Natural killer cell treated with Interleukin-12 subunit alpha and Interleukin-12 subunit beta and Interleukin-15 and Interleukin-18, amount 100 ng/mL, for 72 hours (primary cell): ENCODE data around the gene ZNF408. TPM values are rescaled to one million over a fixed set of nuclear protein-coding genes. Genes with fewer than 3 reads are reported as not detected.

Experiments
- ATAC-seq, 2 donors: fragments of 150-1000 bp; cut with Tn5 transposase in 1 of 2; sonication (Bioruptor Pico), chemical (Tn5 transposase) in 1 of 2; 2 replicates each; pipeline ENCODE4 v1.10.0; 2021
- DNase-seq: peaks from one replicate; pipeline ENCODE4 v3.0.0; 2022; ENCODE audit warnings: low spot score
- H3K27ac Mint-ChIP-seq, 2 donors: 1 replicate in 1 of 2; 2 replicates in 1 of 2; pipeline ENCODE4 v1.8.0; 2022; ENCODE audit warnings: mixed read lengths in 2 of 2, mild to moderate bottlenecking in 1 of 2, moderate library complexity in 1 of 2
- H3K27me3 Mint-ChIP-seq, 2 donors: 1 replicate in 1 of 2; 2 replicates in 1 of 2; pipeline ENCODE4 v1.8.0; 2022; ENCODE audit warnings: mixed read lengths in 2 of 2
- H3K36me3 Mint-ChIP-seq: one replicate; pipeline ENCODE4 v1.8.0; 2022; ENCODE audit warnings: mixed read lengths
- H3K4me1 Mint-ChIP-seq, 2 donors: 1 replicate in 1 of 2; 2 replicates in 1 of 2; pipeline ENCODE4 v1.8.0; 2022; ENCODE audit warnings: low read depth in 2 of 2, mixed read lengths in 2 of 2, mild to moderate bottlenecking in 1 of 2
- H3K4me3 Mint-ChIP-seq: one replicate; pipeline ENCODE4 v1.8.0; 2022; ENCODE audit warnings: mixed read lengths
- H3K9me3 Mint-ChIP-seq: 2 replicates; pipeline ENCODE4 v1.8.0; 2022; ENCODE audit warnings: mixed read lengths
- total RNA-seq, 2 donors: library from RNA; stranded (reverse); gene quantifications; one replicate each; pipeline ENCODE4 v1.2.3, GENCODE V29; 2022

Gene ZNF408
- total RNA-seq, 2 donors from 2014 or later: 14.4 to 15.0 TPM

- Mint-ChIP-seq H3K4me1 (no peaks in the 10 kb centered on the region), H3K36me3 (no peaks in the 10 kb centered on the region), H3K27ac (peak overlapping the region in 1 of 2 donors; percentile 47), H3K4me3 (no peak overlapping the region), H3K27me3 (no peaks in the 10 kb centered on the region), H3K9me3 (no peaks in the 10 kb centered on the region)
- no peak for ATAC-seq
- DNase-seq: no peak
Measured at GRCh38 chr11:46729110-46730027, 28.5 kb downstream of the ZNF408 start.

- no peaks in the 10 kb centered on the region for H3K9me3 Mint-ChIP-seq
Measured at GRCh38 chr11:46731545-46731944, 30.7 kb downstream of the ZNF408 start.

GRCh38 chr11:46733234-46733633 lies 32.4 kb downstream of the ZNF408 start:
- Mint-ChIP-seq H3K9me3 (no peaks in the 10 kb centered on the region), H3K27me3 (no peaks in the 10 kb centered on the region), H3K36me3 (no peaks in the 10 kb centered on the region), H3K27ac (no peak overlapping the region), H3K4me3 (no peak overlapping the region), H3K4me1 (no peaks in the 10 kb centered on the region)
- ATAC-seq: no peak
- no peak for DNase-seq

More at GRCh38 chr11:46731545-46731944, 30.7 kb downstream of the ZNF408 start:
- DNase-seq: no peak
- Mint-ChIP-seq H3K4me1 (no peaks in the 10 kb centered on the region), H3K27me3 (no peaks in the 10 kb centered on the region), H3K27ac (no peak overlapping the region), H3K36me3 (no peaks in the 10 kb centered on the region), H3K4me3 (no peak overlapping the region)
- no peak for ATAC-seq

GRCh38 chr11:46736146-46736545 lies 35.3 kb downstream of the ZNF408 start:
- Mint-ChIP-seq H3K27ac (no peak overlapping the region), H3K4me1 (no peaks in the 10 kb centered on the region), H3K4me3 (no peak overlapping the region), H3K9me3 (no peaks in the 10 kb centered on the region), H3K27me3 (no peaks in the 10 kb centered on the region), H3K36me3 (no peaks in the 10 kb centered on the region)
- DNase-seq (no peak), ATAC-seq (no peak)

GRCh38 chr11:46736615-46737014 lies 35.8 kb downstream of the ZNF408 start:
- ATAC-seq (no peak), DNase-seq (no peak)
- Mint-ChIP-seq H3K9me3 (no peaks in the 10 kb centered on the region), H3K4me3 (no peak overlapping the region), H3K27me3 (no peaks in the 10 kb centered on the region), H3K4me1 (no peaks in the 10 kb centered on the region), H3K36me3 (no peaks in the 10 kb centered on the region), H3K27ac (no peak overlapping the region)

GRCh38 chr11:46737699-46738098 lies 36.9 kb downstream of the ZNF408 start:
- no peaks in the 10 kb centered on the region for H3K4me1 Mint-ChIP-seq
- H3K36me3 Mint-ChIP-seq: peaks cover 2% of the 10 kb centered on the region
- DNase-seq (no peak), ATAC-seq (no peak)
- H3K9me3 Mint-ChIP-seq: no peaks in the 10 kb centered on the region
- H3K27ac Mint-ChIP-seq: no peak overlapping the region
- H3K4me3 Mint-ChIP-seq: no peak overlapping the region
- no peaks in the 10 kb centered on the region for H3K27me3 Mint-ChIP-seq

- no peak overlapping the region for H3K4me3 Mint-ChIP-seq
- no peaks in the 10 kb centered on the region for H3K9me3 Mint-ChIP-seq
- H3K36me3 Mint-ChIP-seq: peaks cover 12% of the 10 kb centered on the region
- no peaks in the 10 kb centered on the region for H3K27me3 Mint-ChIP-seq
- no peak overlapping the region for H3K27ac Mint-ChIP-seq
- H3K4me1 Mint-ChIP-seq: no peaks in the 10 kb centered on the region
- DNase-seq: no peak
- no peak for ATAC-seq
Measured at GRCh38 chr11:46738887-46739286, 38.1 kb downstream of the ZNF408 start.

GRCh38 chr11:46741600-46742484 lies 41.0 kb downstream of the ZNF408 start:
- peaks cover 22% of the 10 kb centered on the region for H3K36me3 Mint-ChIP-seq
- no peak overlapping the region for H3K4me3 Mint-ChIP-seq
- no peak overlapping the region for H3K27ac Mint-ChIP-seq
- DNase-seq: no peak
- no peaks in the 10 kb centered on the region for H3K9me3 Mint-ChIP-seq
- H3K4me1 Mint-ChIP-seq: no peaks in the 10 kb centered on the region
- ATAC-seq: no peak
- H3K27me3 Mint-ChIP-seq: no peaks in the 10 kb centered on the region

- DNase-seq: no peak
- Mint-ChIP-seq H3K9me3 (no peaks in the 10 kb centered on the region), H3K36me3 (peaks cover 31% of the 10 kb centered on the region), H3K27ac (no peak overlapping the region), H3K4me3 (no peak overlapping the region), H3K27me3 (no peaks in the 10 kb centered on the region), H3K4me1 (no peaks in the 10 kb centered on the region)
- ATAC-seq: no peak
Measured at GRCh38 chr11:46743043-46743442, 42.2 kb downstream of the ZNF408 start.

- H3K4me3 Mint-ChIP-seq: no peak overlapping the region
- no peaks in the 10 kb centered on the region for H3K4me1 Mint-ChIP-seq
- no peak overlapping the region for H3K27ac Mint-ChIP-seq
- H3K36me3 Mint-ChIP-seq: peaks cover 35% of the 10 kb centered on the region
- no peaks in the 10 kb centered on the region for H3K27me3 Mint-ChIP-seq
- DNase-seq (no peak), ATAC-seq (no peak)
- H3K9me3 Mint-ChIP-seq: no peaks in the 10 kb centered on the region
Measured at GRCh38 chr11:46743693-46744339, 43.0 kb downstream of the ZNF408 start.

- H3K9me3 Mint-ChIP-seq: no peaks in the 10 kb centered on the region
- peaks cover 35% of the 10 kb centered on the region for H3K36me3 Mint-ChIP-seq
- DNase-seq (no peak), ATAC-seq (no peak)
- H3K27me3 Mint-ChIP-seq: no peaks in the 10 kb centered on the region
- H3K27ac Mint-ChIP-seq: no peak overlapping the region
- no peaks in the 10 kb centered on the region for H3K4me1 Mint-ChIP-seq
- no peak overlapping the region for H3K4me3 Mint-ChIP-seq
Measured at GRCh38 chr11:46745328-46745727, 44.5 kb downstream of the ZNF408 start.

- no peak overlapping the region for H3K27ac Mint-ChIP-seq
- no peaks in the 10 kb centered on the region for H3K27me3 Mint-ChIP-seq
- DNase-seq (no peak), ATAC-seq (no peak)
- no peaks in the 10 kb centered on the region for H3K4me1 Mint-ChIP-seq
- H3K9me3 Mint-ChIP-seq: no peaks in the 10 kb centered on the region
- H3K36me3 Mint-ChIP-seq: peaks cover 37% of the 10 kb centered on the region
- H3K4me3 Mint-ChIP-seq: no peak overlapping the region
Measured at GRCh38 chr11:46745995-46746394, 45.2 kb downstream of the ZNF408 start.

GRCh38 chr11:46747150-46747549 lies 46.3 kb downstream of the ZNF408 start:
- H3K36me3 Mint-ChIP-seq: peaks cover 45% of the 10 kb centered on the region
- H3K27me3 Mint-ChIP-seq: no peaks in the 10 kb centered on the region
- no peak overlapping the region for H3K27ac Mint-ChIP-seq
- H3K4me1 Mint-ChIP-seq: no peaks in the 10 kb centered on the region
- H3K9me3 Mint-ChIP-seq: no peaks in the 10 kb centered on the region
- ATAC-seq (no peak), DNase-seq (no peak)
- no peak overlapping the region for H3K4me3 Mint-ChIP-seq
